ENCODE results near the gene ZMYND8.
"Not testable (repeated sequence)": the region's sequence is repeated elsewhere in the genome, so short reads cannot be mapped to it uniquely, and the experiment has no call there.

GRCh38 chr20:47245166-47245565 lies 111.3 kb downstream of the ZMYND8 start:
- TF ChIP-seq CTCF (IDR thresholded peaks at IDR 0.05 in 2 of 3, conservative IDR thresholded peaks at IDR 0.05 in 1 of 3; ENCODE audit: control insufficient read depth in 2 of 3, extremely low read depth in 1 of 3, insufficient read depth in 1 of 3, low read depth in 3 of 3, low read length in 3 of 3); YBX1 (IDR thresholded peaks at IDR 0.05); CHD2 (IDR thresholded peaks at IDR 0.05; ENCODE audit: borderline replicate concordance, low read depth, low read length); CBX5 (IDR thresholded peaks at IDR 0.05; ENCODE audit: low read depth); TAF1 (IDR thresholded peaks at IDR 0.05; ENCODE audit: borderline replicate concordance, low read depth, low read length); ZNF274 (IDR thresholded peaks at IDR 0.05; ENCODE audit: insufficient read depth, insufficient read length); NR2F1 (conservative IDR thresholded peaks at IDR 0.05); STAT3 (IDR thresholded peaks at IDR 0.05; ENCODE audit: low read depth, low read length); TBL1XR1 (IDR thresholded peaks at IDR 0.05; ENCODE audit: low read depth, low read length): not testable (repeated sequence)

Data from GM12878 (cell line).